Activated CD4-positive, CD25-positive, alpha-beta regulatory T cell treated with anti-CD3 and anti-CD28 coated beads, Interleukin-2, amount 50 U/mL, for 24 hours (primary cell): Measurements from ENCODE around the gene ING4.

Experiments used
- ATAC-seq, 2 donors: fragments of 150-1000 bp; cut with Tn5 transposase; one replicate each; pipeline ENCODE4 v1.10.0; 2021; ENCODE audit warnings: mild to moderate bottlenecking in 1 of 2, moderate library complexity in 1 of 2

ING4 gene

DNA sequence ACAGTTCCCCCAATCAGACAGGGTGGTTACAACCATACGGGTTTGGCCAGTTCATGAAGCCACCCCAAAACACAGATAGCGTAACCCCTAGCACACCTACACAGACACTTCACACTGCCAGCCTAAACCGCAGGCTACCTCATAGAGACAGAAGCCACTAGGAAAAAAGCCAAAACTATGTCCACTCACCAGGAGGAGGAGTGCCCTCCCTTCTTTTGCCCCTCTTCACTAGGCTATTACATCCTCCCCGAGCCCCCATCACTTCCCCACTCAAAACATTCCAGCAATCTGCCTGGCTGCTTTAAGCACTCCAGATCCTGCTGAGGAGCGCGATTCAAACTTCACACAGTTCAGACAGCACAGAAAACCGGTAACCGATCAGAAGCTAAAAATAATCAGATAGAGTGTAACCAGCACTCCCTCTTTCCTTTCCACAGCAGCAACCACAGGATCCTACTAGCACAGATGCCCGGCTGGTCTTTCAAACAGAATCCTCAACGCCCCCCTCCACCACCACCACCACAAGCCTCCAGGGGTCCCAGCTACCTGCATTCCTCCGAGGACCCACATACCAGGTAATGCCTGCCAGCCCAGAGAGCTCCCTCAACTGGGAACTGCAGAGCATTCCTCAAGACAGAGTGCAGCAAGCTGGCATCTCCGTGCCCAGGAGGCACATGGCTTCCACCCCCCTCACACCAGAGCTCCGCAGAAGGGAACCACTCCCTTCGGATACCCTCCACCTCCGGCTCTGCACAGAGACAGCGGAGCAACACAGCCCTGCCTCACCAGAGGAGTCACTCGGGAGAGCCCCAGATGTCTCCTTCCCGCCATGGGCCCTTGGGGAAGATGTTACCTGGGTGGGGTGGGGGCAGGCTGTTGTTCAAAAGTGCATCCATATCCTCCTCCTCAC, 57.2 kb downstream of the ING4 start:
- ATAC-seq: peak; percentile 33 to 34

- no peak for ATAC-seq
Measured at GRCh38 chr12:6604259-6605029, 58.5 kb downstream of the ING4 start.

- ATAC-seq: no peak
Measured at GRCh38 chr12:6603095-6603567, 59.8 kb downstream of the ING4 start.

- no peak for ATAC-seq
Measured at GRCh38 chr12:6602526-6602925, 60.4 kb downstream of the ING4 start.
